HepG2 (cell line): ENCODE measurements around the gene TCF25. TPM values are rescaled to one million over a fixed set of nuclear protein-coding genes. Genes with fewer than 3 reads are reported as not detected.
A peak's percentile ranks its signal among the peaks of the same experiment; 100 is the strongest.

ENCODE experiments used
- ATF1 ChIP-seq: IDR thresholded peaks from 2 replicates; pipeline ENCODE4 v1.6.1; 2016; ENCODE audit warnings: mild to moderate bottlenecking, control low read depth
- CCDC6 ChIP-seq: sonication (generic); formaldehyde crosslinking; IDR thresholded peaks from 2 replicates; pipeline ENCODE4 v1.8.1; 2022; ENCODE audit warnings: mild to moderate bottlenecking, missing genetic modification reagents, moderate library complexity
- DRAP1 ChIP-seq: IDR thresholded peaks from 2 replicates; pipeline ENCODE4 v1.6.1; 2016; ENCODE audit warnings: missing genetic modification reagents, missing compliant biosample characterization
- ELF3 ChIP-seq: IDR thresholded peaks from 2 replicates; pipeline ENCODE4 v1.6.1; 2016; ENCODE audit warnings: missing genetic modification reagents, missing compliant biosample characterization
- FOXK1 ChIP-seq: sonication (generic); formaldehyde crosslinking; IDR thresholded peaks from 2 replicates; pipeline ENCODE4 v1.4.0; 2020; ENCODE audit warnings: low read depth, missing genetic modification reagents, borderline replicate concordance
- GATAD2A ChIP-seq: IDR thresholded peaks from 2 replicates; pipeline ENCODE4 v1.6.1; 2016
- KLF9 ChIP-seq: IDR thresholded peaks from 2 replicates; pipeline ENCODE4 v1.6.1; 2016; ENCODE audit warnings: low read depth
- MNT ChIP-seq: fragments of 450-650 bp; IDR thresholded peaks from 2 replicates; pipeline ENCODE4 v1.6.1; 2016
- NFKBIZ ChIP-seq: IDR thresholded peaks from 2 replicates; pipeline ENCODE4 v1.6.1; 2018; ENCODE audit warnings: missing genetic modification reagents, missing compliant biosample characterization
- POGZ ChIP-seq: sonication (generic); formaldehyde crosslinking; IDR thresholded peaks from 2 replicates; pipeline ENCODE4 v1.4.0; 2020; ENCODE audit warnings: mild to moderate bottlenecking, missing genetic modification reagents
- REPIN1 ChIP-seq: sonication (generic); formaldehyde crosslinking; IDR thresholded peaks from 2 replicates; pipeline ENCODE4 v1.8.0; 2022; ENCODE audit warnings: missing genetic modification reagents, low read depth, mild to moderate bottlenecking, borderline replicate concordance
- SALL1 ChIP-seq: sonication (generic); formaldehyde crosslinking; IDR thresholded peaks from 2 replicates; pipeline ENCODE4 v1.8.0; 2022; ENCODE audit warnings: mild to moderate bottlenecking, missing genetic modification reagents
- TFDP2 ChIP-seq: sonication (generic); formaldehyde crosslinking; IDR thresholded peaks from 2 replicates; pipeline ENCODE4 v1.4.0; 2020; ENCODE audit warnings: missing genetic modification reagents
- ZNF337 ChIP-seq: sonication (generic); formaldehyde crosslinking; IDR thresholded peaks from 2 replicates; pipeline ENCODE4 v1.5.1; 2020; ENCODE audit warnings: missing genetic modification reagents, low read depth, mild to moderate bottlenecking, borderline replicate concordance
- ZNF44 ChIP-seq: sonication (generic); formaldehyde crosslinking; IDR thresholded peaks from 2 replicates; pipeline ENCODE4 v1.5.1; 2020; ENCODE audit warnings: mild to moderate bottlenecking, missing genetic modification reagents
- ZNF709 ChIP-seq: sonication (generic); formaldehyde crosslinking; IDR thresholded peaks from 2 replicates; pipeline ENCODE4 v1.5.0; 2020; ENCODE audit warnings: mild to moderate bottlenecking, missing genetic modification reagents
- ZNF772 ChIP-seq: sonication (generic); formaldehyde crosslinking; IDR thresholded peaks from 2 replicates; pipeline ENCODE4 v1.5.0; 2020; ENCODE audit warnings: mild to moderate bottlenecking, missing genetic modification reagents
- ZNF777 ChIP-seq: sonication (generic); formaldehyde crosslinking; IDR thresholded peaks from 2 replicates; pipeline ENCODE4 v1.4.0; 2020; ENCODE audit warnings: missing genetic modification reagents
- ZNF790 ChIP-seq: sonication (generic); formaldehyde crosslinking; IDR thresholded peaks from 2 replicates; pipeline ENCODE4 v1.8.0; 2022; ENCODE audit warnings: missing genetic modification reagents, mild to moderate bottlenecking, borderline replicate concordance
- polyA plus RNA-seq, 8 experiments: library from polyadenylated mRNA; depleted of rRNA in 3 of 8; stranded (reverse) in 7 of 8; unstranded in 1 of 8; fragments of >200 nt; fragmentation: Illumina TruSeq in 4 of 8; extraction: Trizol in 4 of 8; gene quantifications; 2 replicates each; pipeline versions ENCODE4 v1.2.1 to v1.2.3, GENCODE V29; 2011 to 2016; ENCODE audit warnings: low read depth in 4 of 8, missing spikeins in 1 of 8, mixed read lengths in 1 of 8; ENCODE audit not compliant: insufficient read depth in 1 of 8
- total RNA-seq, 5 experiments: library from RNA; depleted of rRNA; stranded (reverse); fragments of >200 nt; fragmentation: Illumina TruSeq; extraction: Trizol; gene quantifications; 2 replicates each; pipeline ENCODE4 v1.2.3, GENCODE V29; 2016; ENCODE audit warnings: low read depth in 1 of 5
- TF ChIP-seq, protein P1 (sequence below): sonication (generic); formaldehyde crosslinking; IDR thresholded peaks from 2 replicates; pipeline ENCODE4 v1.5.0; 2020; ENCODE audit warnings: mild to moderate bottlenecking, missing genetic modification reagents, borderline replicate concordance
- TF ChIP-seq, protein P2 (sequence below): sonication (generic); formaldehyde crosslinking; IDR thresholded peaks from 2 replicates; pipeline ENCODE4 v1.9.0; 2022; ENCODE audit warnings: missing genetic modification reagents, mild to moderate bottlenecking, borderline replicate concordance

TCF25 gene
- total and polyA plus RNA-seq, 2 of the 13 experiments (the other 11 are each of a cell fraction or from before 2014, with no cell fraction given) = 138 to 206 TPM

GRCh38 chr16:89873972-89874689, 739 bp downstream of the TCF25 start (continued):
- peak; percentile 46; the same call in 1 of the 2 replicates for TF ChIP-seq ZNF709 (CRISPR knock-in tag)
- TF ChIP-seq, protein P1, sequence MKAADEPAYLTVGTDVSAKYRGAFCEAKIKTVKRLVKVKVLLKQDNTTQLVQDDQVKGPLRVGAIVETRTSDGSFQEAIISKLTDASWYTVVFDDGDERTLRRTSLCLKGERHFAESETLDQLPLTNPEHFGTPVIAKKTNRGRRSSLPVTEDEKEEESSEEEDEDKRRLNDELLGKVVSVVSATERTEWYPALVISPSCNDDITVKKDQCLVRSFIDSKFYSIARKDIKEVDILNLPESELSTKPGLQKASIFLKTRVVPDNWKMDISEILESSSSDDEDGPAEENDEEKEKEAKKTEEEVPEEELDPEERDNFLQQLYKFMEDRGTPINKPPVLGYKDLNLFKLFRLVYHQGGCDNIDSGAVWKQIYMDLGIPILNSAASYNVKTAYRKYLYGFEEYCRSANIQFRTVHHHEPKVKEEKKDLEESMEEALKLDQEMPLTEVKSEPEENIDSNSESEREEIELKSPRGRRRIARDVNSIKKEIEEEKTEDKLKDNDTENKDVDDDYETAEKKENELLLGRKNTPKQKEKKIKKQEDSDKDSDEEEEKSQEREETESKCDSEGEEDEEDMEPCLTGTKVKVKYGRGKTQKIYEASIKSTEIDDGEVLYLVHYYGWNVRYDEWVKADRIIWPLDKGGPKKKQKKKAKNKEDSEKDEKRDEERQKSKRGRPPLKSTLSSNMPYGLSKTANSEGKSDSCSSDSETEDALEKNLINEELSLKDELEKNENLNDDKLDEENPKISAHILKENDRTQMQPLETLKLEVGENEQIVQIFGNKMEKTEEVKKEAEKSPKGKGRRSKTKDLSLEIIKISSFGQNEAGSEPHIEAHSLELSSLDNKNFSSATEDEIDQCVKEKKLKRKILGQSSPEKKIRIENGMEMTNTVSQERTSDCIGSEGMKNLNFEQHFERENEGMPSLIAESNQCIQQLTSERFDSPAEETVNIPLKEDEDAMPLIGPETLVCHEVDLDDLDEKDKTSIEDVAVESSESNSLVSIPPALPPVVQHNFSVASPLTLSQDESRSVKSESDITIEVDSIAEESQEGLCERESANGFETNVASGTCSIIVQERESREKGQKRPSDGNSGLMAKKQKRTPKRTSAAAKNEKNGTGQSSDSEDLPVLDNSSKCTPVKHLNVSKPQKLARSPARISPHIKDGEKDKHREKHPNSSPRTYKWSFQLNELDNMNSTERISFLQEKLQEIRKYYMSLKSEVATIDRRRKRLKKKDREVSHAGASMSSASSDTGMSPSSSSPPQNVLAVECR (CRISPR knock-in tag) = peak; percentile 70; the same call in 1 of the 2 replicates
- TF ChIP-seq CCDC6 (CRISPR knock-in tag) = 0 out of 2 replicates have a peak, but pooled peaks have one; percentile 4
- peak; percentile 29; the same call in 1 of the 2 replicates for TF ChIP-seq ZNF44 (CRISPR knock-in tag)
- 0 out of 2 replicates have a peak, but pooled peaks have one; percentile 24 for TF ChIP-seq POGZ (CRISPR knock-in tag)
- peak; percentile 93 for TF ChIP-seq MNT
- TF ChIP-seq ZNF790 (CRISPR knock-in tag) = 0 out of 2 replicates have a peak, but pooled peaks have one; percentile 17
- TF ChIP-seq DRAP1 (CRISPR knock-in tag) = peak; percentile 60
- no peak for TF ChIP-seq KLF9
- no peak; the same call in 1 of the 2 replicates for TF ChIP-seq ZNF777 (CRISPR knock-in tag)
- TF ChIP-seq REPIN1 = no peak
- TF ChIP-seq GATAD2A = 0 out of 2 replicates have a peak, but pooled peaks have one; percentile 36
- TF ChIP-seq ATF1 = peak; percentile 47; the same call in 1 of the 2 replicates
- no peak for TF ChIP-seq TFDP2
- TF ChIP-seq ELF3 (CRISPR knock-in tag) = peak; percentile 32; the same call in 1 of the 2 replicates
- TF ChIP-seq ZNF337 (CRISPR knock-in tag) = 0 out of 2 replicates have a peak, but pooled peaks have one; percentile 10
- TF ChIP-seq NFKBIZ (CRISPR knock-in tag) = no peak
- peak; percentile 62 for TF ChIP-seq FOXK1
- TF ChIP-seq SALL1 (CRISPR knock-in tag) = peak; percentile 44; the same call in 1 of the 2 replicates
- TF ChIP-seq, protein P2, sequence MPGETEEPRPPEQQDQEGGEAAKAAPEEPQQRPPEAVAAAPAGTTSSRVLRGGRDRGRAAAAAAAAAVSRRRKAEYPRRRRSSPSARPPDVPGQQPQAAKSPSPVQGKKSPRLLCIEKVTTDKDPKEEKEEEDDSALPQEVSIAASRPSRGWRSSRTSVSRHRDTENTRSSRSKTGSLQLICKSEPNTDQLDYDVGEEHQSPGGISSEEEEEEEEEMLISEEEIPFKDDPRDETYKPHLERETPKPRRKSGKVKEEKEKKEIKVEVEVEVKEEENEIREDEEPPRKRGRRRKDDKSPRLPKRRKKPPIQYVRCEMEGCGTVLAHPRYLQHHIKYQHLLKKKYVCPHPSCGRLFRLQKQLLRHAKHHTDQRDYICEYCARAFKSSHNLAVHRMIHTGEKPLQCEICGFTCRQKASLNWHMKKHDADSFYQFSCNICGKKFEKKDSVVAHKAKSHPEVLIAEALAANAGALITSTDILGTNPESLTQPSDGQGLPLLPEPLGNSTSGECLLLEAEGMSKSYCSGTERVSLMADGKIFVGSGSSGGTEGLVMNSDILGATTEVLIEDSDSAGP = peak; percentile 42; the same call in 1 of the 2 replicates
- TF ChIP-seq ZNF772 (CRISPR knock-in tag) = peak; percentile 73; the same call in 1 of the 2 replicates
